H9 (cell line): ENCODE data around the gene APBB2. TPM values are rescaled to one million over a fixed set of nuclear protein-coding genes. Genes with fewer than 3 reads are reported as not detected.

Experiments
- DNase-seq: peaks from one replicate; pipeline ENCODE4 v3.0.0-alpha.2; 2017
- H2AFZ ChIP-seq: one replicate; pipeline ENCODE4 v1.6.1; 2013; ENCODE audit warnings: mild to moderate bottlenecking, low read length, control low read depth, moderate library complexity
- H2AK5ac ChIP-seq: 2 replicates; pipeline ENCODE4 v1.6.1; 2013; ENCODE audit warnings: low read length, control low read depth, mixed read lengths; ENCODE audit not compliant: insufficient read length
- H2BK120ac ChIP-seq: one replicate; pipeline ENCODE4 v1.6.1; 2013; ENCODE audit warnings: low read depth, mild to moderate bottlenecking, low read length, control low read depth, inconsistent platforms; ENCODE audit not compliant: poor library complexity, severe bottlenecking
- H2BK12ac ChIP-seq: 2 replicates; pipeline ENCODE4 v1.6.1; 2013; ENCODE audit warnings: low read length, control low read depth, mixed read lengths, low read depth; ENCODE audit not compliant: insufficient read length
- H2BK15ac ChIP-seq: 2 replicates; pipeline ENCODE4 v1.6.1; 2013; ENCODE audit warnings: low read depth, low read length, control low read depth
- H2BK20ac ChIP-seq: one replicate; pipeline ENCODE4 v1.6.1; 2013; ENCODE audit warnings: low read depth, mild to moderate bottlenecking, low read length, control low read depth, inconsistent platforms; ENCODE audit not compliant: poor library complexity, severe bottlenecking
- H2BK5ac ChIP-seq: 2 replicates; pipeline ENCODE4 v1.6.1; 2013; ENCODE audit warnings: low read length, control low read depth, mixed read lengths; ENCODE audit not compliant: insufficient read length
- H3K14ac ChIP-seq: 2 replicates; pipeline ENCODE4 v1.6.1; 2013; ENCODE audit warnings: low read length, control low read depth; ENCODE audit not compliant: insufficient read depth
- H3K18ac ChIP-seq: 2 replicates; pipeline ENCODE4 v1.6.1; 2013; ENCODE audit warnings: low read depth, mild to moderate bottlenecking, mixed read lengths, low read length, control low read depth; ENCODE audit not compliant: insufficient read length
- H3K23ac ChIP-seq: 2 replicates; pipeline ENCODE4 v1.6.1; 2013; ENCODE audit warnings: low read length, control low read depth, mixed read lengths, low read depth; ENCODE audit not compliant: insufficient read length
- H3K23me2 ChIP-seq: 2 replicates; pipeline ENCODE4 v1.6.1; 2013; ENCODE audit warnings: low read depth, mild to moderate bottlenecking, mixed read lengths, low read length, control low read depth; ENCODE audit not compliant: insufficient read length, poor library complexity, severe bottlenecking
- H3K27ac ChIP-seq: 2 replicates; pipeline ENCODE4 v1.5.1; 2013; ENCODE audit warnings: low read length, control low read depth, mixed read lengths, low read depth; ENCODE audit not compliant: insufficient read length
- H3K27me3 ChIP-seq: 2 replicates; pipeline ENCODE4 v1.6.1; 2013; ENCODE audit warnings: low read length, control low read depth, inconsistent platforms; ENCODE audit not compliant: insufficient read depth
- H3K4ac ChIP-seq: 2 replicates; pipeline ENCODE4 v1.6.1; 2013; ENCODE audit warnings: low read depth, mild to moderate bottlenecking, control low read depth, inconsistent platforms, low read length, moderate library complexity
- H3K4me1 ChIP-seq: 2 replicates; pipeline ENCODE4 v1.6.1; 2013; ENCODE audit warnings: low read length, control low read depth, inconsistent platforms; ENCODE audit not compliant: insufficient read depth
- H3K4me2 ChIP-seq: 2 replicates; pipeline ENCODE4 v1.6.1; 2013; ENCODE audit warnings: low read length, control low read depth, mixed read lengths; ENCODE audit not compliant: insufficient read length, insufficient read depth
- H3K56ac ChIP-seq: 2 replicates; pipeline ENCODE4 v1.6.1; 2013; ENCODE audit warnings: low read depth, mild to moderate bottlenecking, mixed read lengths, low read length, control low read depth; ENCODE audit not compliant: insufficient read length
- H3K79me1 ChIP-seq: 2 replicates; pipeline ENCODE4 v1.6.1; 2013; ENCODE audit warnings: low read depth, mild to moderate bottlenecking, moderate library complexity, low read length, control low read depth, inconsistent platforms; ENCODE audit not compliant: insufficient read depth, poor library complexity, severe bottlenecking
- H3K79me2 ChIP-seq: 2 replicates; pipeline ENCODE4 v1.6.1; 2013; ENCODE audit warnings: low read length, control low read depth, inconsistent platforms; ENCODE audit not compliant: insufficient read depth
- H3K9ac ChIP-seq: 2 replicates; pipeline ENCODE4 v1.6.1; 2013; ENCODE audit warnings: low read length, control low read depth, mixed read lengths; ENCODE audit not compliant: insufficient read length; ENCODE audit errors: extremely low read depth
- H3K9me3 ChIP-seq: one replicate; pipeline ENCODE4 v1.6.1; 2013; ENCODE audit warnings: low read depth, low read length, inconsistent platforms; ENCODE audit not compliant: control insufficient read depth
- H3T11ph ChIP-seq: one replicate; pipeline ENCODE4 v1.6.1; 2013; ENCODE audit warnings: mild to moderate bottlenecking, low read length, control low read depth, inconsistent platforms
- H4K20me1 ChIP-seq: one replicate; pipeline ENCODE4 v1.6.1; 2013; ENCODE audit not compliant: control insufficient read depth, insufficient read length, insufficient read depth
- H4K5ac ChIP-seq: 2 replicates; pipeline ENCODE4 v1.6.1; 2013; ENCODE audit warnings: low read depth, mild to moderate bottlenecking, mixed read lengths, low read length, control low read depth; ENCODE audit not compliant: insufficient read length
- H4K8ac ChIP-seq: replicated peaks from 2 replicates; pipeline ENCODE4 v1.6.1; 2013; ENCODE audit warnings: low read length, control low read depth, mixed read lengths, low read depth; ENCODE audit not compliant: insufficient read length
- H4K91ac ChIP-seq: 2 replicates; pipeline ENCODE4 v1.6.1; 2013; ENCODE audit warnings: low read depth, mild to moderate bottlenecking, moderate library complexity, mixed read lengths, low read length, control low read depth; ENCODE audit not compliant: insufficient read length
- H3K27ac Mint-ChIP-seq, 3 experiments: 2 replicates in 2 of 3; 3 replicates in 1 of 3; pipeline ENCODE4 v1.8.0; 2020 to 2021; ENCODE audit warnings: mixed read lengths in 3 of 3, mild to moderate bottlenecking in 1 of 3, moderate library complexity in 1 of 3
- H3K27me3 Mint-ChIP-seq: 2 replicates; pipeline ENCODE4 v1.8.0; 2021; ENCODE audit warnings: low read depth, mild to moderate bottlenecking, moderate library complexity, mixed read lengths
- H3K36me3 Mint-ChIP-seq, 3 experiments: 2 replicates in 2 of 3; 3 replicates in 1 of 3; pipeline ENCODE4 v1.8.0; 2020 to 2021; ENCODE audit warnings: low read depth in 3 of 3, mixed read lengths in 3 of 3; ENCODE audit not compliant: insufficient read depth in 1 of 3
- H3K4me1 Mint-ChIP-seq, 2 experiments: 2 replicates each; pipeline ENCODE4 v1.8.0; 2020; ENCODE audit warnings: mixed read lengths in 2 of 2
- H3K4me3 Mint-ChIP-seq, 2 experiments: 2 replicates in 1 of 2; 3 replicates in 1 of 2; pipeline ENCODE4 v1.8.0; 2020 to 2021; ENCODE audit warnings: mild to moderate bottlenecking in 2 of 2, mixed read lengths in 2 of 2, moderate library complexity in 1 of 2
- H3K9me3 Mint-ChIP-seq, 2 experiments: 2 replicates in 1 of 2; 3 replicates in 1 of 2; pipeline ENCODE4 v1.8.0; 2020; ENCODE audit warnings: mild to moderate bottlenecking in 2 of 2, mixed read lengths in 2 of 2, moderate library complexity in 1 of 2
- WGBS: extraction: QIAGEN DNeasy Blood & Tissue Kit; methylation state at CpG from one replicate; pipeline ENCODE4 v1.1.7; 2013; ENCODE audit warnings: missing lambda C conversion rate, low lambda C conversion rate, mixed read lengths; ENCODE audit not compliant: insufficient read length; ENCODE audit errors: extremely low coverage; 5-methylcytosine and 5-hydroxymethylcytosine counted together
- total RNA-seq: library from RNA; stranded (reverse); gene quantifications from 2 replicates; pipeline ENCODE4 v1.2.1, GENCODE V29; 2021
- TF ChIP-seq, protein P1 (sequence below): fragments of 200-600 bp; sonication (generic); conservative IDR thresholded peaks from 3 replicates; pipeline ENCODE4 v1.8.0; 2021; ENCODE audit warnings: antibody characterized with exemption, mild to moderate bottlenecking

APBB2 gene
- total RNA-seq, 1 experiment from 2014 or later, result 39.6 TPM

DNA sequence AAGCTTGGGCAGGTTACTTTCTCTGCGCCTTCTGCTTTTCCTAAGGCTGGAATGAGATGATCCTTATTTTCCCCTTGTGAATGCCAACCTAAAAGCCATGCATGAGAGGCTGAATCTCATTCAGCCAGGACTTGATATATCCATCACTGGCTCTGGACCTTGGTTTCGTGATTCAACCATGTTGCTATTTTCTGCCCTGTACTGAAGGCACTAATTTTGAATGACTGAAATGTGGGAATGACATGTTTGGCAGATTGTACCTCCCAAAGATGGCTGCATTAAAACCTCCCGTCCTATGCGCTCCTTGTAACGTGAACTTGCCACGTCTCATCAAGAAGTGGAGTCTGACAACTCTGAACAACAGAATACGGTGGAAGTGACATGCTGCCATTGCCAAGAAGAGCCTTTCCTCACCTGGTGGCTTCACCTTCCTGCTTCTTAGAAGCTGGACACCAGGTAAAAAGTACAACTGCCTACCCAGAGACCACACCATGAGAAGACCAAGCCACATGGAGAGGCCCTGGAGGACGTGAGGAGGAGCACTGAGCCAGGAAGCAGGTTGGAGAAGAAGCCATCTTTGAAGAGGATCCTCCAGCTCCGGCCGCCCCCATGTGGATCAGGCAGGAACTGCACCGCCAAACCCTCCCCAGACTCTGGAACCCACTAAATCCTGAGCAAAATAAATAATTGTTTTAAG is 290.1 kb downstream of the APBB2 start:
- H3K4me3 Mint-ChIP-seq, result no peak overlapping the region
- H3K27me3 Mint-ChIP-seq, result no peaks in the 10 kb centered on the region
- no peak overlapping the region for H3K9ac ChIP-seq
- no peak overlapping the region for H3K56ac ChIP-seq
- no peaks in the 10 kb centered on the region for H4K20me1 ChIP-seq
- peak; percentile 63 for DNase-seq
- no peaks in the 10 kb centered on the region for H3K9me3 Mint-ChIP-seq
- no peak overlapping the region for H3K23ac ChIP-seq
- no peak overlapping the region for H3K4ac ChIP-seq
- H3K23me2 ChIP-seq, result no peaks in the 10 kb centered on the region
- H4K8ac ChIP-seq, result no peak overlapping the region
- no peak overlapping the region for H3K27ac ChIP-seq
- no peak overlapping the region for H2BK5ac ChIP-seq
- H2BK20ac ChIP-seq, result no peak overlapping the region
- H3K79me1 ChIP-seq, result no peaks in the 10 kb centered on the region
- no peak overlapping the region for H2BK12ac ChIP-seq
- no peak overlapping the region for H3T11ph ChIP-seq
- H3K4me1 ChIP-seq, result peaks cover 3% of the 10 kb centered on the region; the same call in 1 of the 2 replicates
- H2AK5ac ChIP-seq, result no peak overlapping the region
- TF ChIP-seq, protein P1, sequence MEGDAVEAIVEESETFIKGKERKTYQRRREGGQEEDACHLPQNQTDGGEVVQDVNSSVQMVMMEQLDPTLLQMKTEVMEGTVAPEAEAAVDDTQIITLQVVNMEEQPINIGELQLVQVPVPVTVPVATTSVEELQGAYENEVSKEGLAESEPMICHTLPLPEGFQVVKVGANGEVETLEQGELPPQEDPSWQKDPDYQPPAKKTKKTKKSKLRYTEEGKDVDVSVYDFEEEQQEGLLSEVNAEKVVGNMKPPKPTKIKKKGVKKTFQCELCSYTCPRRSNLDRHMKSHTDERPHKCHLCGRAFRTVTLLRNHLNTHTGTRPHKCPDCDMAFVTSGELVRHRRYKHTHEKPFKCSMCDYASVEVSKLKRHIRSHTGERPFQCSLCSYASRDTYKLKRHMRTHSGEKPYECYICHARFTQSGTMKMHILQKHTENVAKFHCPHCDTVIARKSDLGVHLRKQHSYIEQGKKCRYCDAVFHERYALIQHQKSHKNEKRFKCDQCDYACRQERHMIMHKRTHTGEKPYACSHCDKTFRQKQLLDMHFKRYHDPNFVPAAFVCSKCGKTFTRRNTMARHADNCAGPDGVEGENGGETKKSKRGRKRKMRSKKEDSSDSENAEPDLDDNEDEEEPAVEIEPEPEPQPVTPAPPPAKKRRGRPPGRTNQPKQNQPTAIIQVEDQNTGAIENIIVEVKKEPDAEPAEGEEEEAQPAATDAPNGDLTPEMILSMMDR, result peak; percentile 90
- peaks cover 9 to 20% of the 10 kb centered on the region in 2 experiments for H3K4me1 Mint-ChIP-seq
- H4K91ac ChIP-seq, result no peak overlapping the region
- no peak overlapping the region for H2BK120ac ChIP-seq
- no CpG with 5 or more reads among the region's 11 CpGs for WGBS
- H3K27me3 ChIP-seq, result no peaks in the 10 kb centered on the region
- H4K5ac ChIP-seq, result no peak overlapping the region
- no peak overlapping the region for H2AFZ ChIP-seq
- no peak overlapping the region for H3K18ac ChIP-seq
- no peak overlapping the region for H2BK15ac ChIP-seq
- H3K14ac ChIP-seq, result no peak overlapping the region
- H3K79me2 ChIP-seq, result no peaks in the 10 kb centered on the region
- H3K36me3 Mint-ChIP-seq, result peaks cover 0 to 5% (median 0%) of the 10 kb centered on the region in 3 experiments; a peak in 3 of 7 replicates
- no peaks in the 10 kb centered on the region for H3K9me3 ChIP-seq
- H3K27ac Mint-ChIP-seq, result no peak overlapping the region
- no peak overlapping the region for H3K4me2 ChIP-seq
